Measurements from ENCODE around the gene FOXA3. TPM values are rescaled to one million over a fixed set of nuclear protein-coding genes. Genes with fewer than 3 reads are reported as not detected.
A peak's percentile ranks its signal among the peaks of the same experiment; 100 is the strongest.

Gene FOXA3
- total RNA-seq, 4 donors from 2014 or later = not detected

DNA sequence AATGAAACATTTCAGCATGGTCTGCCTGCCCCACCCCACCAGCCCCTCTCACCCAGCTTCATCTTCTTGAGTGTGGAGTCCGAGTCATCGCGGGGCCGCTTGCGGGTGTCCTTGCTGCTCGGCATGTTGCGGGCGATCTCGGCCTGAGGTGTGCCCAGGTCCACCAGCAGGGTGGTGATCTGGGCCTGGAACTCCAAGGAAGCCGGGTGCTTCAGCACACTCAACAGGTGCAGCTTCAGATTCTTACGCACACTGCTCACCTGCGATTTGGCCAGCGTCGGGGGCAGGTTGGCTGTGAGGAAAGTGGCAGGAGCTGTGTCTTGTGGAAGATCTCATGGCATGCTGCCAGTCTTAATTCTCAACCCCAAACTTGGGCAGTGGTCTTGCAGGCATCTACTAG lies 21.9 kb upstream of the FOXA3 start:
- no peaks in the 10 kb centered on the region for H3K27me3 ChIP-seq
- H3K4me3 ChIP-seq = no peak overlapping the region
- peaks cover 79 to 100% (median 97%) of the 10 kb centered on the region in 4 donors for H3K36me3 ChIP-seq
- H3K27ac ChIP-seq (replicated peaks in 1 of 4) = no peak overlapping the region
- H3K9me3 ChIP-seq = no peaks in the 10 kb centered on the region
- DNase-seq (ENCODE audit: extremely low spot score) = no peak
- WGBS = 96% methylated on average over 5 of the region's 14 CpGs
- TF ChIP-seq POLR2AphosphoS5 (IDR thresholded peaks at IDR 0.05) (no peak), EP300 (IDR thresholded peaks at IDR 0.05) (no peak), POLR2A (IDR thresholded peaks at IDR 0.05; ENCODE audit: low read depth) (no peak)
- TF ChIP-seq, protein P1, sequence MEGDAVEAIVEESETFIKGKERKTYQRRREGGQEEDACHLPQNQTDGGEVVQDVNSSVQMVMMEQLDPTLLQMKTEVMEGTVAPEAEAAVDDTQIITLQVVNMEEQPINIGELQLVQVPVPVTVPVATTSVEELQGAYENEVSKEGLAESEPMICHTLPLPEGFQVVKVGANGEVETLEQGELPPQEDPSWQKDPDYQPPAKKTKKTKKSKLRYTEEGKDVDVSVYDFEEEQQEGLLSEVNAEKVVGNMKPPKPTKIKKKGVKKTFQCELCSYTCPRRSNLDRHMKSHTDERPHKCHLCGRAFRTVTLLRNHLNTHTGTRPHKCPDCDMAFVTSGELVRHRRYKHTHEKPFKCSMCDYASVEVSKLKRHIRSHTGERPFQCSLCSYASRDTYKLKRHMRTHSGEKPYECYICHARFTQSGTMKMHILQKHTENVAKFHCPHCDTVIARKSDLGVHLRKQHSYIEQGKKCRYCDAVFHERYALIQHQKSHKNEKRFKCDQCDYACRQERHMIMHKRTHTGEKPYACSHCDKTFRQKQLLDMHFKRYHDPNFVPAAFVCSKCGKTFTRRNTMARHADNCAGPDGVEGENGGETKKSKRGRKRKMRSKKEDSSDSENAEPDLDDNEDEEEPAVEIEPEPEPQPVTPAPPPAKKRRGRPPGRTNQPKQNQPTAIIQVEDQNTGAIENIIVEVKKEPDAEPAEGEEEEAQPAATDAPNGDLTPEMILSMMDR (IDR thresholded peaks at IDR 0.05) = no peak
- H3K4me1 ChIP-seq = no peaks in the 10 kb centered on the region
- intact Hi-C loops (cut with DNase I) = no loop called here

DNA sequence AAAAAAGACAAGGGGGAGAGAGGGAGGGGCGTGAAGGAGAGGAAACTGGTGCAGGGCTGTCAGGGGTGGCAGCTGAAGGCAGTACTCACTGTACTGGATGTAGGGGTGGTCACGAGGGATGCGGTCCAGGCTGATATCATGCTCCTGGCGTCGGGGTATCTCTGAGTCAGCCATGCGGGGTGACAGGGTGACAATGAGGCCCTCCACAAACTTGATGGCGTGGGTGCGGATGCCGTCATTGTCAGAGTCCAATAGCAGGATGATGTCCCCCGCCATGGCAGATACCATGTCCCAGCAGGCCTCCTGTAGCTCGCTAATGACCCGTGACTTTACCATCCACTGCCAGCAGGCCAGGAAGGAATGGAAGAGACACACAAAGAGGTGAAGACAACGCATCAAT lies 16.5 kb upstream of the FOXA3 start:
- H3K27ac ChIP-seq (replicated peaks in 1 of 4) = no peak overlapping the region
- no peak for TF ChIP-seq POLR2AphosphoS5 (IDR thresholded peaks at IDR 0.05)
- no peak for TF ChIP-seq EP300 (IDR thresholded peaks at IDR 0.05)
- no peak for TF ChIP-seq POLR2A (IDR thresholded peaks at IDR 0.05; ENCODE audit: low read depth)
- TF ChIP-seq, protein P1 (IDR thresholded peaks at IDR 0.05) = no peak
- H3K9me3 ChIP-seq = no peaks in the 10 kb centered on the region
- 90% methylated on average over 13 of the region's 13 CpGs for WGBS
- peaks cover 83 to 100% (median 97%) of the 10 kb centered on the region in 4 donors for H3K36me3 ChIP-seq
- no peak overlapping the region for H3K4me3 ChIP-seq
- DNase-seq (ENCODE audit: extremely low spot score) = no peak
- H3K27me3 ChIP-seq = no peaks in the 10 kb centered on the region
- no peaks in the 10 kb centered on the region for H3K4me1 ChIP-seq
- intact Hi-C loops (cut with DNase I) = no loop called here

DNA sequence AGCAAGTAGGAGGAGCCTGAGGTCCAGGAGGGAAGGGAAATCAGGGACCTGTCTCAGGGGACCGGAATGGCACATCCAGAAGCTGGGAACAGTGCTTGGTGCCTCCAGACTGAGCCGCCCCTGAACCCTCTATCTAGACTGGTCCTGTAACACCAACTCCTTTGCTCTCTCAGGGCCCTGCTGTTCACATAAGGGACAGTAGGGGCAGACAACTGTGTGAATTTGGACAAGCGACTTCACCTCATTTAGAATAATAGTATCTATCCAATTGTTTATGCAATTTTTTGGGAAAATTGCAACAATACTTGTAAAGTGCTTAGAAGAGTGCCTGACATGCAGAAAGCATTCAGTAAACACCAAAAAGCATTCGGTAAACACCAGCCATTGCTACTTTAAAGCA lies 15.2 kb upstream of the FOXA3 start:
- H3K4me3 ChIP-seq = no peak overlapping the region
- 85% methylated on average over 4 of the region's 4 CpGs for WGBS
- no peak for DNase-seq (ENCODE audit: extremely low spot score)
- intact Hi-C loops (cut with DNase I) = no loop called here
- peaks cover 74 to 100% (median 97%) of the 10 kb centered on the region in 4 donors for H3K36me3 ChIP-seq
- no peaks in the 10 kb centered on the region for H3K27me3 ChIP-seq
- H3K27ac ChIP-seq (replicated peaks in 1 of 4) = no peak overlapping the region
- TF ChIP-seq POLR2A (IDR thresholded peaks at IDR 0.05; ENCODE audit: low read depth) (no peak), POLR2AphosphoS5 (IDR thresholded peaks at IDR 0.05) (no peak), EP300 (IDR thresholded peaks at IDR 0.05) (no peak)
- TF ChIP-seq, protein P1 (IDR thresholded peaks at IDR 0.05) = peak in 1 of 3 experiments; percentile 8
- H3K9me3 ChIP-seq = no peaks in the 10 kb centered on the region
- H3K4me1 ChIP-seq = no peaks in the 10 kb centered on the region

DNA sequence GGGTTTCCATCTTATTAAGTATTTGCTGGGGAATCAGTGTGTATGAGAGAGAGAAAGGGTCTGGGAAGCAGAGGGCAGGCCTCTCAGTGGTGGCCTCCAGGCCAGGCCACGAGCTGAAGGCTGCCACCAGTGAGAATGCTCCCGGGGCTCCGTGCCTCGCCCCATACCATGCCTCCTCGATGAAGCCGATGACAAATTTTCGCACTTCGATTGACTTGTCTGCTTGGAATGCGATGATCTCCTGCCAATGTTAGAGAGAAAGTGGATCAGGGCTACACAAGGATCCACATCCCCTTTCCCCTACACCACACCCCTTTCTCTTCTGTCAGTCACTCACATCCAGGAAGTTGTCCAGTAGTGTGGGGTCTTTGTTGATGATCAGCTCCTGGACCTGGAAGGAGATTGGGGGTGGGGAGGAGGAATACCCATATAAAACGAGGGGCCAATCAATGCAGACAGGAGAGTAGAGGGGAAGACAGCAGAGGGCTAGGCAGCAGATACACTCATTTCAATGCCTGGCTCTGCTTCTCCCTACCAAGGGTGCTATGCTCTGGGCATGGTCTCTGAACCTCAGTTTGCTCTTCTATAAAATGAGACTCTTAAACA lies 11.9 kb upstream of the FOXA3 start:
- no peak overlapping the region for H3K4me3 ChIP-seq
- TF ChIP-seq POLR2AphosphoS5 (IDR thresholded peaks at IDR 0.05) (no peak), EP300 (IDR thresholded peaks at IDR 0.05) (no peak), POLR2A (IDR thresholded peaks at IDR 0.05; ENCODE audit: low read depth) (no peak)
- TF ChIP-seq, protein P1 (IDR thresholded peaks at IDR 0.05) = no peak
- intact Hi-C loops (cut with DNase I) = no loop called here
- H3K9me3 ChIP-seq = no peaks in the 10 kb centered on the region
- no peak overlapping the region for H3K27ac ChIP-seq (replicated peaks in 1 of 4)
- H3K36me3 ChIP-seq = peaks cover 57 to 97% (median 86%) of the 10 kb centered on the region in 4 donors
- DNase-seq (ENCODE audit: extremely low spot score) = no peak
- 93% methylated on average over 9 of the region's 10 CpGs for WGBS
- H3K4me1 ChIP-seq = no peaks in the 10 kb centered on the region
- no peaks in the 10 kb centered on the region for H3K27me3 ChIP-seq

DNA sequence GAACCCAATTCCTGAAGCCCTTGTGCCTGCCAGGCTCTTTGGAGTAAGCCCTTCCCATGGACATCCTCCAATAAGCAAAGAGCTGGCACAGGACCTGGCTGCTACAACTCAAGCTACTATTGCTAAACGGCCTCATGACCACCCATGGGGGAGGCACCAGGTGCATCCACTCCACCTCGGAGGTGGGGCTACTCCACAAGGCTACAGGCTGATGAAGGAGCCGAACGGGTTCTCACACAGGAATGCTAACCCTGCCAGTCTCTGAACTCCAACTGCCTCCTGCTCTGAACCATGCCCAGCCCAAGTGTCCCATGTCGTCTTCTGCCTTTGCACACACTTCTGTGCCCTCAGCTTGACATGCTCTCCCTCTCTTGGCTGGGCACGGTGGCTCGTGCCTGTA lies 11.1 kb upstream of the FOXA3 start:
- 87% methylated on average over 6 of the region's 7 CpGs for WGBS
- H3K27ac ChIP-seq (replicated peaks in 1 of 4) = no peak overlapping the region
- TF ChIP-seq, protein P1 (IDR thresholded peaks at IDR 0.05) = no peak
- no peak for TF ChIP-seq POLR2A (IDR thresholded peaks at IDR 0.05; ENCODE audit: low read depth)
- TF ChIP-seq EP300 (IDR thresholded peaks at IDR 0.05) = no peak
- TF ChIP-seq POLR2AphosphoS5 (IDR thresholded peaks at IDR 0.05) = no peak
- H3K36me3 ChIP-seq = peaks cover 50 to 93% (median 80%) of the 10 kb centered on the region in 4 donors
- no peaks in the 10 kb centered on the region for H3K4me1 ChIP-seq
- no peak for DNase-seq (ENCODE audit: extremely low spot score)
- intact Hi-C loops (cut with DNase I) = no loop called here
- no peak overlapping the region for H3K4me3 ChIP-seq
- H3K9me3 ChIP-seq = no peaks in the 10 kb centered on the region
- no peaks in the 10 kb centered on the region for H3K27me3 ChIP-seq
